HG03457 (cell line): Measurements from ENCODE around the gene TSTD1.
"Not testable (repeated sequence)": the region's sequence is repeated elsewhere in the genome, so short reads cannot be mapped to it uniquely, and the experiment has no call there.

Source experiments
- ATAC-seq: cut with Tn5 transposase; IDR thresholded peaks from one replicate; pipeline ENCODE4 v1.9.1; 2021; ENCODE audit warnings: moderate number of reproducible peaks; ENCODE audit not compliant: unreplicated experiment

Gene TSTD1

GRCh38 chr1:161009602-161010211 is 29.1 kb downstream of the TSTD1 start:
- no peak for ATAC-seq

- no peak for ATAC-seq
These were observed 29.8 kb downstream of the TSTD1 start for GRCh38 chr1:161008869-161009510.

DNA sequence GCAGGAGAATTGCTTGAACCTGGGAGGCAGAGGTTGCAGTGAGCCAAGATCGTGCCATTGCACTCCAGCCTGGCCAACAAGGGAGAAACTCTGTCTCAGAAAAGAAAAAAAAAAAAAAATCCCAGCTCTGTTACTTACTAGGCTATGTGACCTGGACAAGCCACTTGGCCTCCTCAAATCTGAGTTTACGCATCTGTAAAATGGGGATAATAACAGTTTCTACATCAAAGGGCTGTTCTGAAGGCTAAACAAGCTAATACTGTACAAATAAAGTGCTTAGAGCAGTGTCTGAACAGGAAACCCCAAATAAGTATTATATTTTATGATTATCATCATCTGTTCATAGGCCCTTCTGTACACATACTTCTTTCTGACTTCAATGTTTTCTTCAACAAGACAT is 31.4 kb downstream of the TSTD1 start:
- ATAC-seq: no peak

DNA sequence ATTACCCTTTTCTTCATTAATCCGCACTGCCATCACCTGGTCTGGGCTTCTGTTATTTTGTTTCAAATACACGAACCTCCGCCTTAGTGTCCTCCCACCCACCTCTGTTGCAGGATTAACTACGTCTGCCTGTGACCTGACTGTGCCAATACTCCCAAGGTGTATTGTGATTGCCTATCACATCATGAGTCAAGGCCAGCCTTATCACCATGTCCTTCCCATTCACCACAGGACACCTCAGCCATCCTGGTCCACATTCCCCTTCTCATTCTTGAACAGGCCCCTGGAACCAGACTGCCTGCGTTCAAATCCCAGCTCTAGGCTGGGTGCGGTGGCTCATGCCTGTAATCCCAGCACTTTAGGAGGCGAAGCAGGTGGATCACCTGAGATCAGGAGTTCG is 32.2 kb downstream of the TSTD1 start:
- ATAC-seq: no peak

DNA sequence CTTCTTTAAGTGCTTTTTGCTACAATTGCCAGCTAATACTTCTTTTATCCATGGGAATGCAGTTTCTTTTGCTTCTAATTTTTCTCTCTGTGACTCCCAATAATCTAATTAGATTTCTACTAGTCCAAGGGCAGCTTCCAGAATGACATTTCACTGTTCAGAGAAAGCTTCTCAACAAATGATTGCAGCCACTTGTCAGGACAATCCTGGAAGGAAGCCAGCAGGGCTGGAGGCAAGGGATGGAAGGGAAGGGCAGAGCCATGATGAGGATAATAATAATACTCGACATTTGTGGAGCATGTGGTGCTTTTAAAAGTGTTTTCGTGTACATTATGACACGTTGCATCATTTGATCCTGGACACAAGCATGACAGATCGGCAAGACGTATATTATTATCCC is 37.2 kb downstream of the TSTD1 start:
- ATAC-seq: no peak

GRCh38 chr1:161000736-161001480 is 37.9 kb downstream of the TSTD1 start:
- ATAC-seq: no peak

GRCh38 chr1:160999376-160999775 is 39.4 kb downstream of the TSTD1 start:
- ATAC-seq: no peak

DNA sequence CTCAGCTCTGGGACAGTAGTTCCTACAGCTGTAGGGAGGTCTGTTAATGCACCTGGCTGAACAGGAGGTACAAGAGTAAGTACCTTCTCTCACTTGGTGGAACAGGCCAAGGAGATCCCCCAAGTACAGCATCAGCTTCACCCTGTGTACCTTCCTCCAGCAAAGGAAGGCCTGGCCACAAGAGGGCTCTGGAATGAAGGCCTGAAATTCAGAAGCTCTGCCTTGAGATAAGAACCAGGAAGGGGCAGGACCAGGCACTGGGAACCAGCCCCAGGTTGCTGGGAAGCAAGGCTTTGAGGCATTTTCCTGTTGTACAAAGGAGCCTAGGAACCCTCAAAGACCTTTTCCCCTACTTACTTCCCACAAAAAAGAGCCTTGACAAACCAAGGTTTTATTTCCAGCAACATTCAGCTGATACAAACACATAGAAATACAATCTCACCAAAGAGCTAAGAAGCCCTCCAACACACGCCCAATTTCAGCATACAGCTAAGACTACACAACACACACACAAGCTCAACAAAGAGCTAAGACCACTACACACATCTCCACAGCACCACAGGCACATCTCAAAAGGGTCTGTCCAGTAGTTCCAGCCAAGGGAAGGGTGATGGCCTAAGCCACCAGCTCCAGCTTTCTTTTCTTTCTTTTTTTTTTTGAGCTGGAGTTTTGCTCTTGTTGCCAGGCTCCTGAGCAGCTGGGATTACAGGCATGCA is 41.3 kb downstream of the TSTD1 start:
- no peak for ATAC-seq

DNA sequence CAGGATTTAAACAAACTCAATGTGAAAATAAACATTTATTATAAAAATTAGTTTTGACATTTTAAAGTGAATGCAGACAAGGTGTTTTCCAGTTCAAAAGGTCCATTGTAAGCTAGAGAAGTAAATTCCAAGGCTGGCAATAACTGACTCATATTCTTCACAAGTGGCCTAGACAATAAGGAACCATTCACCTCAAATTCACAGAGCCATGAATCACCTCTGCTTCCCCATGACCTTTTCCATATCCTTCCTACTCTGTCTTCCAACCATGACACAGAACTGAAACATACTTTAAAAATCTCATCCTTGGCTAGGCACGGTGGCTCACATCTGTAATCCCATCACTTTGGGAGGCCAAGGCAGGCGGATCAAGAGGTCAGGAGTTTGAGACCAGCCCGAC is 42.6 kb downstream of the TSTD1 start:
- ATAC-seq: no peak

- ATAC-seq: no peak
These were observed 45.1 kb downstream of the TSTD1 start for GRCh38 chr1:160993544-160994193.

DNA sequence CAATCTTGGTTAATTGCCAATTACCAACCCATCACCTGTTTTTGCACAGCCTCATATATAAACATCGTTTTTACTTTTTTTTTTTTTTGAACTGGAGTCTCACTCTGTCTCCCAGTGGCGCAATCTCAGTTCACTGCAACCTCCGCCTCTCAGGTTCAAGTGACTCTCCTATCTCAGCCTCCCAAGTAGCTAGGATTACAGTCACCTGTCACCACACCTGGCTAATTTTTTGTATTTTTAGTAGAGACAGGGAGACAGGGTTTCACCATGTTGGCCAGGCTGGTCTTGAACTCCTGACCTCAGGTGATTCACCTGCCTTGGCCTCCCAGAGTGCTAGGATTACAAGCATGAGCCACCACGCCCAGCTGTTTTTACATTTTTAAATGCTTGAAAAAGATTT is 46.7 kb downstream of the TSTD1 start:
- not testable (repeated sequence) for ATAC-seq
